Smooth muscle cell (in vitro differentiated cells): Measurements from ENCODE around the gene PLA2G4D. TPM values are rescaled to one million over a fixed set of nuclear protein-coding genes. Genes with fewer than 3 reads are reported as not detected.

Experiments
- DNase-seq: peaks from one replicate; lab custom pipeline; 2025; ENCODE audit not compliant: unreplicated experiment; lab: John Stamatoyannopoulos, UW
- H2AFZ ChIP-seq: fragments of 200-600 bp; sonication (generic); 2 replicates; pipeline ENCODE4 v1.6.0; 2016; ENCODE audit warnings: antibody characterized with exemption, low read depth, mild to moderate bottlenecking
- H3F3A ChIP-seq: fragments of 200-600 bp; sonication (generic); 2 replicates; pipeline ENCODE4 v1.6.0; 2017; ENCODE audit warnings: antibody characterized with exemption, low read depth
- H3K27ac ChIP-seq: fragments of 200-600 bp; sonication (generic); 2 replicates; pipeline ENCODE4 v1.5.1; 2016; ENCODE audit warnings: low read depth, mild to moderate bottlenecking
- H3K27me3 ChIP-seq: fragments of 200-600 bp; sonication (generic); 2 replicates; pipeline ENCODE4 v1.6.1; 2016; ENCODE audit warnings: low read depth, mild to moderate bottlenecking
- H3K36me3 ChIP-seq: fragments of 200-600 bp; sonication (generic); 2 replicates; pipeline ENCODE4 v1.5.1; 2016; ENCODE audit warnings: low read depth
- H3K4me1 ChIP-seq: fragments of 200-600 bp; sonication (generic); 2 replicates; pipeline ENCODE4 v1.5.1; 2016; ENCODE audit warnings: low read depth
- H3K4me2 ChIP-seq: fragments of 200-600 bp; sonication (generic); 2 replicates; pipeline ENCODE4 v1.6.0; 2016; ENCODE audit warnings: mild to moderate bottlenecking
- H3K4me3 ChIP-seq: fragments of 200-600 bp; sonication (generic); 2 replicates; pipeline ENCODE4 v1.5.1; 2016; ENCODE audit warnings: mild to moderate bottlenecking
- H3K79me2 ChIP-seq: fragments of 200-600 bp; sonication (generic); 2 replicates; pipeline ENCODE4 v1.6.0; 2016; ENCODE audit warnings: low read depth, mild to moderate bottlenecking
- H3K9ac ChIP-seq: fragments of 200-600 bp; sonication (generic); 2 replicates; pipeline ENCODE4 v1.6.0; 2016; ENCODE audit warnings: low read depth
- H3K9me3 ChIP-seq: fragments of 200-600 bp; sonication (generic); replicated peaks from 2 replicates; pipeline ENCODE4 v1.5.1; 2016; ENCODE audit warnings: low read depth
- H4K20me1 ChIP-seq: fragments of 200-600 bp; sonication (generic); 2 replicates; pipeline ENCODE4 v1.6.0; 2016; ENCODE audit warnings: low read depth
- CTCF ChIP-seq: fragments of 200-600 bp; sonication (generic); IDR thresholded peaks from 2 replicates; pipeline ENCODE4 v1.5.1; 2017; ENCODE audit warnings: borderline replicate concordance, mild to moderate bottlenecking, antibody characterized with exemption; ENCODE audit not compliant: insufficient read depth, poor library complexity, severe bottlenecking
- WGBS: methylation state at CpG from one replicate; pipeline ENCODE4 v1.1.7; 2016; ENCODE audit warnings: low lambda C conversion rate; 5-methylcytosine and 5-hydroxymethylcytosine counted together
- polyA plus RNA-seq: library from polyadenylated mRNA; unstranded; fragments of >200 nt; fragmentation: Nextera tagmentation; extraction: Ambion mirVana; gene quantifications from 2 replicates; pipeline ENCODE4 v1.2.1, GENCODE V29; 2016
- total RNA-seq: library from RNA; depleted of rRNA; stranded (reverse); fragments of >200 nt; gene quantifications from 2 replicates; pipeline ENCODE4 v1.2.3, GENCODE V29; 2014

The PLA2G4D gene
- total and polyA plus RNA-seq, 2 experiments from 2014 or later = 0.17 to 0.36 TPM

DNA sequence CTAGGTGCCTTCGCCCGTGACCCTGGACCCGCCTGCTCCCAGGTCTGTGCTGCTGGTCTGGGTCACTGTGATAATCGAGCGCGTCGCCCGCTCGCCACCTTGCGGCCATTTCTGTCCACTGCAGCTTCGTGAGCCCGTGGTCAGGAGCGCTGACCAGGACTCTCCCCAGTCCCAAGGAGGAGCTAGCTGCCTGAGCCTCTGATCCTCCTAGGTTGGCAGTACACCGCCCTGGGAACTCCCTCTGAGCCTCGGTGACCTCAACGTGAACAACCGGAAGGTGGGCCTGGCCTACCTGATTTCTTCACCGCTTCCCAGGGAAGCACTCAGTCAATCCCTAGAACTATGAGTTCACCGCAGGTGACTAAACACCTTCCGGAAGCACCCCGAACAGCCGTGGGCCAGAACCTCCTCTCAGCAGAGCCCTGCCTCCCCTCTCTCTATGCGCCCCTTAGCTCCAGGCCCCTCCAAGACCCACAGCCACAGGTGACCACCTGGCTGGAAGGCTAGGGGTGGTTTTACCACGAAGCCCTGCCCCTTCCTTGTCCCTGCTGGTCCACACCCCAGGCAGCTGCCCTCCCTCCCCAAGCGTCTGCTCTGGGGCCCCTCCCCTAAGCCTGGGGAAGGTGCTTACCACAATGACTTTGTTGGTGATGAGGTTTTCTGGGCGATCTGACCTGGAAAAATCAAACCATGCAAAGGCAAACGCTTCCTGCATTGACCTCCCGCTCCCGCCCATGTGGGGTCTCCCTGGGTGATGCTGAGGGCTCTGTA, 9.7 kb downstream of the PLA2G4D start:
- Histone ChIP-seq H3K36me3 (no peaks in the 10 kb centered on the region), H3K27ac (no peak overlapping the region), H3F3A (no peaks in the 10 kb centered on the region), H3K4me3 (no peak overlapping the region), H4K20me1 (no peaks in the 10 kb centered on the region), H2AFZ (no peak overlapping the region), H3K27me3 (peaks cover 12% of the 10 kb centered on the region), H3K4me2 (no peak overlapping the region), H3K4me1 (peaks cover 4% of the 10 kb centered on the region), H3K9ac (no peak overlapping the region), H3K9me3 (no peaks in the 10 kb centered on the region), H3K79me2 (no peaks in the 10 kb centered on the region)
- TF ChIP-seq CTCF = peak; percentile 91
- peak; percentile 14 for DNase-seq
- 32% methylated on average over 29 of the region's 29 CpGs for WGBS

GRCh38 chr15:42083916-42084315, 10.4 kb downstream of the PLA2G4D start:
- no peak overlapping the region for H3K9ac ChIP-seq
- peaks cover 6% of the 10 kb centered on the region for H3K4me1 ChIP-seq
- WGBS = 89% methylated on average over 13 of the region's 13 CpGs
- no peak overlapping the region for H3K4me2 ChIP-seq
- peaks cover 19% of the 10 kb centered on the region for H3K27me3 ChIP-seq
- no peak overlapping the region for H3K27ac ChIP-seq
- no peaks in the 10 kb centered on the region for H3K36me3 ChIP-seq
- no peaks in the 10 kb centered on the region for H3K79me2 ChIP-seq
- H3K4me3 ChIP-seq = no peak overlapping the region
- H4K20me1 ChIP-seq = no peaks in the 10 kb centered on the region
- no peak for DNase-seq
- no peak overlapping the region for H2AFZ ChIP-seq
- no peaks in the 10 kb centered on the region for H3K9me3 ChIP-seq
- no peak for TF ChIP-seq CTCF
- H3F3A ChIP-seq = no peaks in the 10 kb centered on the region

DNA sequence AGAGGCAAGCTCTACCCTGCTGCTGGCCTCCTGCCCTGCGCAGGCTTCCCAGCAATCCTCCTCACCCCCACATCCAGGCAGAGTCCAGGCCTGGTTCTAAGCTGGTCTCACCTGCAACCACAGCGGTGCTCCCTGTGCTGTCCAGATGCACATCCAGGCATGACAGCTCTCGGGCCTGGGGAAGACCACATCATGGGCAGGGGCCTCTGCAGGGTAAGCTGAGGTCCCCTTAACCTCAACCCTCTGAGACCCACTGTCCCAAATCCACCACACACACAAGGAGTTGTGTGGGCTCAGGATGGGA, 10.8 kb downstream of the PLA2G4D start:
- Histone ChIP-seq H3F3A (no peaks in the 10 kb centered on the region), H4K20me1 (no peaks in the 10 kb centered on the region), H2AFZ (no peak overlapping the region), H3K36me3 (no peaks in the 10 kb centered on the region), H3K9ac (no peak overlapping the region), H3K4me2 (no peak overlapping the region), H3K9me3 (no peaks in the 10 kb centered on the region), H3K27me3 (peaks cover 22% of the 10 kb centered on the region), H3K27ac (no peak overlapping the region), H3K79me2 (no peaks in the 10 kb centered on the region), H3K4me1 (peaks cover 6% of the 10 kb centered on the region), H3K4me3 (no peak overlapping the region)
- no peak for DNase-seq
- WGBS = 98% methylated on average over 3 of the region's 3 CpGs
- no peak for TF ChIP-seq CTCF
